Activated naive CD8-positive, alpha-beta T cell treated with anti-CD3 and anti-CD28 coated beads, Interleukin-2, amount 50 U/mL, for 24 hours (primary cell): ENCODE data around the gene GRID1.

Experiments used
- ATAC-seq: fragments of 150-1000 bp; cut with Tn5 transposase; one replicate; pipeline ENCODE4 v1.10.0; 2021
- DNase-seq: peaks from one replicate; pipeline ENCODE4 v3.0.0; 2021
- H3K27ac Mint-ChIP-seq: one replicate; pipeline ENCODE4 v1.8.0; 2021; ENCODE audit warnings: mild to moderate bottlenecking, mixed read lengths
- H3K27me3 Mint-ChIP-seq: one replicate; pipeline ENCODE4 v1.8.0; 2021; ENCODE audit warnings: mixed read lengths
- H3K36me3 Mint-ChIP-seq: one replicate; pipeline ENCODE4 v1.8.0; 2021; ENCODE audit warnings: low read depth, mixed read lengths
- H3K4me1 Mint-ChIP-seq: one replicate; pipeline ENCODE4 v1.8.0; 2021; ENCODE audit warnings: mixed read lengths
- H3K4me3 Mint-ChIP-seq: one replicate; pipeline ENCODE4 v1.8.0; 2021; ENCODE audit warnings: mild to moderate bottlenecking, moderate library complexity, mixed read lengths
- H3K9me3 Mint-ChIP-seq: one replicate; pipeline ENCODE4 v1.8.0; 2021; ENCODE audit warnings: mixed read lengths

The GRID1 gene

DNA sequence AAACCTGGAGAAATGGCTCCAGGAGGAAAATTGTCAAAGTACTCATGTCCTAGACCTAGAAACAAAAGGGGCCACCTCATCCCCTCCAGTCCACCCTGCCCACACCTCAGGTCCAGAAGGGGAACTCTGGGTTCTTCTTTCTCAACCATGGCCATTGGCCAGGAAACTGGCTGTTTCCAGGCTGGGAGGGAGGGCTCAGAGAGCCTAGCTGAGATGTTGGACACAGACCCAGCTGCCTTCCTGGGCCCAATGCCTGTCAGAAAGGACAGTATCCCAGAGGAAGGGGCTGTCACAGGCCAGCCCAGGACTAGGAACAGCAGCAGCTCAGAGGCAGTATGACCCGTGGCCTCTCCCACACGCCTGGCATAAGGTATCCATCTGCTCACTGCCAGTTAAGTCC, 9.6 kb downstream of the GRID1 start:
- H3K36me3 Mint-ChIP-seq: no peaks in the 10 kb centered on the region
- H3K27me3 Mint-ChIP-seq: peaks cover 10% of the 10 kb centered on the region
- peaks cover 5% of the 10 kb centered on the region for H3K4me1 Mint-ChIP-seq
- DNase-seq: no peak
- no peaks in the 10 kb centered on the region for H3K9me3 Mint-ChIP-seq
- no peak overlapping the region for H3K4me3 Mint-ChIP-seq
- no peak overlapping the region for H3K27ac Mint-ChIP-seq
- no peak for ATAC-seq

DNA sequence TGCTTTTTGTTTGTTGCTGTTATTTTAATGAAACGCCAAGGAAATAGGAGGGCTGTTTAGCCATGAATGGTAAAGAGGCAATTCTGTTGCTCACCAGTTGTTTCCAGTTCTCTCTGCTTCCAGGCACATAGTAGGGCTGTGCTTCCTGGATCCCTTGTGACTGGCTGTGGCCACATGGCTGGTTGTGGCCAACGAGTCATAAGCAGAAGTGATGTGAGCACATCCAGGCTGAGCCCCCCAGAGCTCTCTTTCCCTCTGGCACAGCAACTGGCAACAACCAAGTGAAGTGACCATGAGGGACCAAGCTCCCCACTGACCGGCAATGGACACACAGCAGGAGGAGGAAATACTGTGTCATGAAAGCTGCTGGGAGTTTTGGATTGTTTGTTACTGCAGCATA, 10.3 kb downstream of the GRID1 start:
- DNase-seq: no peak
- Mint-ChIP-seq H3K27me3 (peaks cover 7% of the 10 kb centered on the region), H3K27ac (no peak overlapping the region), H3K36me3 (no peaks in the 10 kb centered on the region), H3K9me3 (no peaks in the 10 kb centered on the region), H3K4me1 (peaks cover 5% of the 10 kb centered on the region), H3K4me3 (no peak overlapping the region)
- ATAC-seq: no peak

DNA sequence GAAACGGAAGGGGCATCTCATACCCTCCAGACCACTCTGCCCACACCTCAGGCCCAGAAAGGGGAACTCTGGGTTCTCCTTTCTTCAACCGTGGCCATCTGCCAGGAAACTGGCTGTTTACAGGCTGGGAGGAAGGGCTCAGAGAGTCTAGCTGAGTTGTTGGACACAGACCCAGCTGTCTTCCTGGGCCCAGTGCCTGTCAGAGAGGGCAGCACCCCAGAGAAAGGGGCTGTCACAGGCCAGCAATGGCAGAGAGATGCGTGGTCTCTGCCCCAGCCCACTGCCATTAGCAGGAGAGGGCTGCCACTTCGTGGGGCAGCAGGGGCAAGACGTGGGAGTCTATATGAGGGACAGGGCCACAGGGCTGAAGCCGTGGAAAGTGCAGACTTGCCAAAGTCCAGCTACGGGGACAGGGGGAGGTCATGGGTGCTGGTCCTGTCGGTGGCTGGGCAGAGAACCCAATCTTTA, 11.0 kb downstream of the GRID1 start:
- no peak for DNase-seq
- no peak overlapping the region for H3K27ac Mint-ChIP-seq
- H3K27me3 Mint-ChIP-seq: peaks cover 5% of the 10 kb centered on the region
- no peaks in the 10 kb centered on the region for H3K36me3 Mint-ChIP-seq
- no peak for ATAC-seq
- H3K4me1 Mint-ChIP-seq: peaks cover 5% of the 10 kb centered on the region
- H3K4me3 Mint-ChIP-seq: no peak overlapping the region
- no peaks in the 10 kb centered on the region for H3K9me3 Mint-ChIP-seq

DNA sequence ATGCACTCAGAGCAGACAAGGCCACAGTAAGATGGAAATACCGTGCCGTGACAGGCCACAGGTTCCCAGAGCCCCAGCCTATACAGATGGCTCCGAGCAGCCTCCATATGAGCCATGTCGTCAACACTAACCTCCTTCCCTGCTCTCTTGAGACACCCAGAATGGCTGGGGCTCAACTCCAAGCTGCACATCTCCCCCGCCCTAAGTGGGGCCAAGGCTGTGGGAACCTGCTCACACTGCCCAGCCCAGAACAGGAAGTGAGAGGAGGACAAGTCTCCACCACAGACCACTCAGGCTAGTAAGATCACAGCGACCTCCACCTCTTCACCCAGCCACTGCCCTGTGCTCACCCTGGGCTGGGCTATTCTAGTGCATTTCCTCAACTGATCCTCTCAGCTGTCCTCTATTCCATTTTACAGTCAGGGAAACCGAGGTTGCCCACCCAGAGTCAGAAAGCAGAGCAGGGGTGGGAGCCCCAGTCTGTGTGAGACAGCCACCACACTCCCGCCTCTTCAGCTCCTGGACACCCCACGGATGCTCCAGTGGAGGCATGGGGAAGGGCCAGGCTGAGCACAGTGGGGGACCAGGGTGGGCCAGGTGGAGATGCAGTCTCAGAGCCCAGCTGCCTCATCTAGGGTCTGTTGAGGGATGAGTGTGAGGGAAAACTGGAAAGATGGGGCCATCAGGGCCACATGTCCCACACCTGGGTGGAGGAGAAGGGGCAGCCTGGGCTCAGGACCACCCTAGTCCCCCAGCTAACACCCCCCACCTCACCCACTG, 11.6 kb downstream of the GRID1 start:
- ATAC-seq: no peak
- no peak overlapping the region for H3K27ac Mint-ChIP-seq
- peaks cover 5% of the 10 kb centered on the region for H3K4me1 Mint-ChIP-seq
- peaks cover 3% of the 10 kb centered on the region for H3K27me3 Mint-ChIP-seq
- H3K4me3 Mint-ChIP-seq: no peak overlapping the region
- H3K9me3 Mint-ChIP-seq: no peaks in the 10 kb centered on the region
- no peaks in the 10 kb centered on the region for H3K36me3 Mint-ChIP-seq
- no peak for DNase-seq

DNA sequence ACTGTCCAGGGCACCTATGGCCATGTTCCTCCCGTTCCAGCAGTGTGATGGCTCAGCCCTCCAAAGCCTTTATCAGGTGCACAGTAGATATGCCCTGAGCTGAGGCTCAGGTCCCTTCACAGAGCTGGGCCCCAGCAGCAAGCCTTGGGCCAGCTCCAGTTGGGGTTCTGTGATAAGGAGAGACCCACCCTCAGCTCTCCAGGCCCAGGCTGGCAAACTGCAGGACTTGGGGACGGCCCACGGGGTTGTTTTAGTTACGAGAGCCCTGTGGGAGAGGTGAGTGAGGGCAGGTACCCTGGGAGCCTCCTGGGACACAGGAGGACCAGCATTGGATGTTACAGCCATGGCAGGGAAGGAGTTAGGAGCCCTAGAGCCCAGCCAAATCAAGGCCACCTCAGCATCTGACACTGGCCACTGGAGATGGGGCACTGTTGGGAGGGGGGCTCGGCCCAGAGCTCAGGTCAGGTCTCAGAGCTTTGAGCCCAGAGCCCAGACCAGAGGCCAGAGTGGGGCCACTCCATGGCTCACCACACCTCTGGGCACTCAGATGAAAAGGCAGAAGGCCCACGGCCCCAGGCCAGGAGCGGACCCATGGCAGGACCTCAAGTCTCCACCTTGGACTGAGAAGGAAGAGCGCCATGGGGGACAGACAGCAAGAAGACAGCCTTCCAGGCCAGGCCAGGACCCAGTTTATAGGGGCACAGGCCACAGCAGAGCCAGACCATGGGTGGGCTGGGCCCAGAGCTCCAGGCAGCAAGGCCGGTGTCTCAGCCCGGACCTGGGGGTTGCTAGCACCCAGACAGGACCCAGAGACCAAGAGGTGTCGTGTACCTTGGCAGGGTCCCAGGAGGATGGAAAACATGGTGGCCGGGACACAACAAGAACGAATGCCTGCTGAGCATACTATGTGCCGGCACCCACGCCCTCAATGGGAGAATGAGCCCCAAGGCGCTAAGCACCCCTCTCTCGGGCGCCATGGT, 12.8 kb downstream of the GRID1 start:
- Mint-ChIP-seq H3K27ac (no peak overlapping the region), H3K4me3 (no peak overlapping the region), H3K36me3 (no peaks in the 10 kb centered on the region), H3K9me3 (no peaks in the 10 kb centered on the region), H3K27me3 (no peaks in the 10 kb centered on the region), H3K4me1 (peaks cover 5% of the 10 kb centered on the region)
- no peak for ATAC-seq
- DNase-seq: no peak

DNA sequence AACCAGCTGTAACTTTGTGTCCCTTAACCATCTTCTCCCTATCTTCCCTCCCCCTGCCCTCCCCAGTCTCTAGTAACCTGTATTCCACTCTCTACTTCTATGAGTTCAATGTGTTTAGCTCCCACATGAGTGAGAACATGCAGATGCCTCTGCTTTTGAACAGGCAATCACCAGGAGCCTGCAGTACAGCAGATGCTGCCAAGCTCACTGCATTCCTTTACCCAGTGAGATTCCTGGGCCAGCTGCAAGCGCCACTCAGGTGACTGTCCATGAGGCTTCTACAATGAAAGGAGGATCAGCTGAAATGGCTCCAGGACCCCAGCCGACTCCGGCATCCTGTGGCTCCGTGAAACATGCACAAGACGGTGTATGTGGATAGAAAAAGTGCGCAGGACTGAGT, 15.7 kb downstream of the GRID1 start:
- H3K9me3 Mint-ChIP-seq: no peaks in the 10 kb centered on the region
- no peak overlapping the region for H3K4me3 Mint-ChIP-seq
- no peak for ATAC-seq
- no peak for DNase-seq
- H3K4me1 Mint-ChIP-seq: peaks cover 5% of the 10 kb centered on the region
- no peaks in the 10 kb centered on the region for H3K36me3 Mint-ChIP-seq
- H3K27me3 Mint-ChIP-seq: peaks cover 2% of the 10 kb centered on the region
- no peak overlapping the region for H3K27ac Mint-ChIP-seq

DNA sequence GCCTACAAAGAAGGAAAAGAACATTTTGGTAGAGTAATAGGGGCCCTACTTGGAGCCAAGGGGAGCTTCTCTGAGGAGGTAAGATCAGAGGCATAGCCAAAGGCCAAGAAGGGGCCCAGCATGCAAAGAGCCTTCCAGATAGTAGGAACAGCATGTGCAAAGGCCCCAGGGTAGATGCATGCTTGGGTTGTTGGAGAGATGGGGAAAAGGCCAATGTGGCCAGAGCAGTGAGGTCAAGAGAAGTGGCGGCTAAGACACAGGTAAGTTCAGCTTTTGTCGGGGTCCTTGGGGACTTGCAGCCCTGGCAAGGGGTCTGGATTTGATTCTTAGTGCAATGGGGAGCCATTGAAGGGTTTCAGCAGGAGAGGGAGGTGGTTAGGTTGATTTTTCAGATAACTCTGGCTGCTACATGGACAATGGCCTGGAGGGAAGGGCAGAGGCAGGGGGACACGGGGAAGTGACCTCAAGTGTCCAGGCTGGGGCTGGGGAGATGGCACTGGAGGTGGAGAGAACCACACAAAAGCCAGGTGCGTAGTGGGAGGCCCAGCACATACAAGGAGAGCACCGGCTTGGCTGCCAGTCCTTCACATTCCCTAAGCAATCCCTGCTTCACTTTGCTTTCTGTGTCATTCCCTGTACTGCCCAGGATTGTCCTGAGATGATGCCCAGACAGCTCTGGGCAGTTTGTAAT, 16.5 kb downstream of the GRID1 start:
- Mint-ChIP-seq H3K4me1 (peaks cover 2% of the 10 kb centered on the region), H3K9me3 (no peaks in the 10 kb centered on the region), H3K27me3 (peaks cover 2% of the 10 kb centered on the region), H3K27ac (no peak overlapping the region), H3K4me3 (no peak overlapping the region), H3K36me3 (no peaks in the 10 kb centered on the region)
- ATAC-seq: no peak
- DNase-seq: no peak

DNA sequence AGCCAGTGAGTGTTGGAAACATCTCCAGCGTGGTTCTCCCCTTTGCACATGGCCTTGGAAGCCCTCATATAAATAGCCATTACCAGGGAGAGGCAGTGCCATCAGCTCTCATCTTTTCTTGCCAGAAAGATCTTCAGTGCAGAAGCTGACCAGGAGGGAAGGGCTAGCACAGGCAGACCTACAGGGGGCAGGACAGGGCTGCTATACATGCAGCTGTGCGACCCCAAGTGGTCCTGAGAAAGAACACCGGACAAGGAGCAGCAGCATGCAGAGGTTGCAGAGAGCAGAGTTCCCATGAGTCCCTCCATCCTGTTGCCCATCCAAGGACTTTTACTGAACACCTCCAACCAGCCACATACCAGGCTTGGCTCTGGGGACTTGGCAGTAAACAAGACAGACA, 17.1 kb downstream of the GRID1 start:
- ATAC-seq (no peak), DNase-seq (no peak)
- peaks cover 2% of the 10 kb centered on the region for H3K27me3 Mint-ChIP-seq
- H3K9me3 Mint-ChIP-seq: no peaks in the 10 kb centered on the region
- H3K27ac Mint-ChIP-seq: no peak overlapping the region
- H3K36me3 Mint-ChIP-seq: no peaks in the 10 kb centered on the region
- H3K4me1 Mint-ChIP-seq: no peaks in the 10 kb centered on the region
- no peak overlapping the region for H3K4me3 Mint-ChIP-seq

DNA sequence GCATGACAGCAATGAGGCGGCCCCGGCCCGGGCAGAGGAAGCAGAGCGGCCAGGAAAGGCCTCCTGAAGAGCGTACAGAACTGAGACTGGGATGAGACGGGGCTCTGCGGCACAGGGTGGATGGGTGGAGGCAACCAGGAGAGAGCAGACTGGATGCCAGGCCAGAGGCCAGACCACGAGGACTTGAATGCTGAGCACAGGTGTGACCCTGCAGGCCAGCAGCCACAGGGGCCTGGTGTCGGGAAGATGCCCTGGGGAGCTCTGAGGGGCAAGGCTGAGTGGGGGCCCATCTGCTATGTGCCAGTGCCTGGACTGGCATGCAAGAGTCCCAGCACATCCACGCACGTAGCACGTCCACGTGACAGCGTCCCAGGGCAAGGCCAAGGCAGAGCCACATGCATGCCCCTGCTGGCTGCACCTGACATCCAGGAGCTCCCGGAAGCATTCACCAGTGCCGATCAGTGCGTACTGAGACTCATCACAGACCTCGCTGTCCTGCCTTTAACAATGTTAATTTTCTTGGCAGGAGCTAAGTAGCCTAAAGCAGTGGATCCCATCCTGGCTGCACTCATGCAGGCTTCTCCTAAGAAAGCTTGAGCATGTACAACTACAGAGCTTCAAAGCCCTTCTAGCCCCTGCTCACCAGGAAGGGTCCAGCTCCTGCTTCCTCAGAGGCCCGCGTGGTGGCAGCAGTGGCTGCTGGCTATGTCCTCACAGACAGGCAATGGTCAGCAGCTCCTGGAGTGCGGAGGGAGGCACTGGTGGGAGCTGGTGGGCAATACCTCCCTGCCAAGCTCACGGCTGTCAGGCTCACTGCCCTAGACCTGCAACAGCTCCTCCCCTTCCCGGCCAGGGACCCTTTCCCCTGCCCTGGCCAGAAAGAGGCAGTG, 18.0 kb downstream of the GRID1 start:
- no peaks in the 10 kb centered on the region for H3K4me1 Mint-ChIP-seq
- H3K4me3 Mint-ChIP-seq: no peak overlapping the region
- H3K9me3 Mint-ChIP-seq: no peaks in the 10 kb centered on the region
- peaks cover 2% of the 10 kb centered on the region for H3K27me3 Mint-ChIP-seq
- ATAC-seq (no peak), DNase-seq (no peak)
- no peaks in the 10 kb centered on the region for H3K36me3 Mint-ChIP-seq
- H3K27ac Mint-ChIP-seq: no peak overlapping the region

DNA sequence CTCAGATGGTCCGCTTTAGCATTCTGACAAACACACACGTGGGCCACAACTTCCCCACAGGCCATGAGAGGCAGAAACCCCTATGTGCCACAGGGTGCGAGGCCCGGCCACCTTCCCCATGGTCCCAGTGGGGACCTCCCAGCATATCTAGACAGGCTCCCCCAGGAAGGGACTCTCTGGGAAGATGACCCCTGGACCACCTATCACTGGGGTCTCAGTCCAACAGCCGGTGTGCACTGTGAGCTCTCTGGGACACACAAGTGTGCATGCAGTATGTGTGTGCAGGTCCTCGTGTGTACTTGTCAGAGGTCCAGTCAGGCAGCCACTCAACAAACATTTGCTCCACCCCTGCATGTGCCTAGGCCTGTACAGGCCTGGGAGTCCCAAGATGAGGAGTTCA, 18.7 kb downstream of the GRID1 start:
- Mint-ChIP-seq H3K9me3 (no peaks in the 10 kb centered on the region), H3K27ac (no peak overlapping the region), H3K4me1 (no peaks in the 10 kb centered on the region), H3K4me3 (no peak overlapping the region), H3K27me3 (peaks cover 2% of the 10 kb centered on the region), H3K36me3 (no peaks in the 10 kb centered on the region)
- DNase-seq (no peak), ATAC-seq (no peak)

DNA sequence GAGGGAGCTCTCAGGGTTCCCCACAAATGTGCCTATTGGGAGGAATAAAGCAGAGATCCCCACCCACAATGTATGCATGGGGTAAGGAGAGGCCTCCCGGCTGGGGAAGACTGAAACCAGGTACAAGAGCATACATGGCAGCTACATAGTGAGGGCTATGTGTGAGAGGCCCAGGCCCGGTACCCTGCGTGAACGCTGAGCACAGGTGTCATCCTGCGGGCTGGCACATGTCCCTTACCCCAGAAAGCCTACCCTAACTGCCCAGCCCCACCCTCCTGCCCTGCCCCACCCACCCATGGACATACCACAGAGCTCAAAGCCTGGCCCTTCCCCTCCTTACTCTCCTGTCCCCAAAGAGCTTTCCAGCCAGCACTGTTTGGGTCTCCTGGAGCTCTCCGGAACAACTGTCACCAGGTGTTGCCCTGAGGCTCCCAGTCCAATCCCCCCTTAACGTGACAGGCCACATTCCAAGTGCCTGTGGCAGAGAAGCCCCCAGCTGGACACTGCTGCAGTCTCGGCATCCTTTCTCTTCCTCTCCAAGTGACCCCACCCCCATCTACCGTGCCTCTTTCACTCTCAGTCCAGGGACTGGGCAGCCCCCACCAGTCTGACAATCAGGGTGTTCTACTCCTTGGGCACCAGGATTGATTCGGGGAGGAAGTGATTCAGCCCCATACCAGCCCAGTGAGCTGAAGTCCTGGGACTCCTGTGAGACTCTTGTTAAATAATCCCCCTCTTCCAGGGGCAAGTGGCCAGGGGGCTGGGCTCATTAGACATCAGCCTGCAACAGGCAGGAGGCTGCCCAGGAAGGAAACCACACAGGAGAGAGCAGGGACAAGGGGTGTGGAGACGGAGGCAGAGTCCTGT, 19.6 kb downstream of the GRID1 start:
- H3K9me3 Mint-ChIP-seq: no peaks in the 10 kb centered on the region
- ATAC-seq (no peak), DNase-seq (no peak)
- no peak overlapping the region for H3K27ac Mint-ChIP-seq
- H3K4me1 Mint-ChIP-seq: no peaks in the 10 kb centered on the region
- H3K36me3 Mint-ChIP-seq: no peaks in the 10 kb centered on the region
- H3K27me3 Mint-ChIP-seq: peaks cover 2% of the 10 kb centered on the region
- H3K4me3 Mint-ChIP-seq: no peak overlapping the region

DNA sequence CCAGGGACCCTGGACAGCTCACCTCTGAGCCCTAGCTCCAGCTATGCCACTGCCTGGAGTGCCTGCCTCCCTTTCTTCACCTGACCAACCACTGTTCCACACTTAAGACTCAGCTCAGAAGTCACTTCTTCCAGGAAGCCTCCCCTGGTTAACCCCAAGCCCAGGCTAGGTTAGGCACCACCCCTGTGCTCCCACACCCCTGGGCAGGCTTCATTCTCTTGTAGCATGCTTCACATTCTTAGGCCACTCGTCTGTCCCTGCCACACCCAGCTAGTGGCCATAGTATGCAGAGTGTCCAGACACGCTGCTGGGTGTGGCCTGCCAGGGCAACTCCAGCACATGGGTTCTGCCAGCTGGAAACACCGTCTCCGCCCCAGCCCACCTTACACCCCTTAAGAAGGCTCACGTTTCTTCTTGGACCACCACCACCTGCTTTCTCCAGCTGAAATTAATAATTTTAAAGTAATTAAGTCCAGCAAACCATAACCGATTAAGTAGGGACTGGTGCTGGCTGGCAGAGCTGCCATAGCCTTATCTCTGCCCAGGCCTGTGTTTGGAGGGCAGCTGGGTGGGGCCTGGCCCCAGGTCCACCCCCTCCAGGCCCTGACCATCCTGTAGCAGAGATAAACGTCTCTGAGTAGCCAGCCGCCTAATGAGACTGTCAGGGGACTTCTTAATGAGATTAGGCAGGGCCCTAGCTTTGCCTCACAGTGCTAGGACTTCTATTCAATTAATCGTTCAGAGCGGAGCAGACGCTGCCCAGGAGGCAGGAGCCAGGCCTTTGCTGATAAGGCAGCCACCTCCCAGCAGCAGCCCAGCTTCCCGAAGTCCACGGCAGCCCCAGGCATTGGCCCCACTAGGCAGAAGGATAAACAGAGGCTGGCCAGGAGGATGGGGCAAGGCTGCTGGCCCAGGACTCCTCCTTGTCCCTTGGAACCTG, 20.5 kb downstream of the GRID1 start:
- no peaks in the 10 kb centered on the region for H3K36me3 Mint-ChIP-seq
- no peaks in the 10 kb centered on the region for H3K9me3 Mint-ChIP-seq
- H3K4me1 Mint-ChIP-seq: no peaks in the 10 kb centered on the region
- no peak for DNase-seq
- no peak overlapping the region for H3K4me3 Mint-ChIP-seq
- H3K27ac Mint-ChIP-seq: no peak overlapping the region
- ATAC-seq: no peak
- peaks cover 2% of the 10 kb centered on the region for H3K27me3 Mint-ChIP-seq
